Mesenchymal stem cell (in vitro differentiated cells and primary cell): Measurements from ENCODE around the gene OR5C1.

Source experiments
- DNase-seq: peaks from one replicate; pipeline ENCODE4 v3.0.0-alpha.2; 2013
- H2AFZ ChIP-seq: one replicate; pipeline ENCODE4 v1.6.1; 2013; ENCODE audit warnings: low read depth, mild to moderate bottlenecking, control low read depth, inconsistent platforms, low read length, moderate library complexity
- H2AK5ac ChIP-seq: 2 replicates; pipeline ENCODE4 v1.6.1; 2013; ENCODE audit warnings: low read length, moderate library complexity, mild to moderate bottlenecking, inconsistent platforms; ENCODE audit not compliant: severe bottlenecking
- H2BK120ac ChIP-seq: one replicate; pipeline ENCODE4 v1.6.1; 2013; ENCODE audit warnings: low read depth, mild to moderate bottlenecking, inconsistent platforms, low read length, moderate library complexity
- H2BK12ac ChIP-seq, 2 experiments: one replicate each; pipeline ENCODE4 v1.6.1; 2013; ENCODE audit warnings: inconsistent platforms in 2 of 2, low read length in 2 of 2, mild to moderate bottlenecking in 2 of 2, moderate library complexity in 2 of 2, control low read depth in 1 of 2
- H2BK15ac ChIP-seq: one replicate; pipeline ENCODE4 v1.6.1; 2013; ENCODE audit warnings: mild to moderate bottlenecking, low read depth, inconsistent platforms; ENCODE audit not compliant: poor library complexity, severe bottlenecking
- H2BK5ac ChIP-seq: 2 replicates; pipeline ENCODE4 v1.6.1; 2013; ENCODE audit warnings: low read depth, mild to moderate bottlenecking, low read length, control low read depth, inconsistent platforms; ENCODE audit not compliant: poor library complexity, severe bottlenecking
- H3K14ac ChIP-seq, 2 experiments: one replicate each; pipeline ENCODE4 v1.6.1; 2013; ENCODE audit warnings: inconsistent platforms in 2 of 2, low read length in 2 of 2, control low read depth in 1 of 2, mild to moderate bottlenecking in 1 of 2, moderate library complexity in 1 of 2
- H3K18ac ChIP-seq, 2 experiments: one replicate each; pipeline ENCODE4 v1.6.1; 2013; ENCODE audit warnings: inconsistent platforms in 2 of 2, low read length in 2 of 2, control low read depth in 1 of 2, low read depth in 1 of 2, mild to moderate bottlenecking in 1 of 2
- H3K23ac ChIP-seq, 2 experiments: one replicate each; pipeline ENCODE4 v1.6.1; 2013; ENCODE audit warnings: inconsistent platforms in 2 of 2, low read length in 2 of 2, mild to moderate bottlenecking in 2 of 2, moderate library complexity in 2 of 2, control low read depth in 1 of 2
- H3K27ac ChIP-seq: 2 replicates; pipeline ENCODE4 v1.5.1; 2013; ENCODE audit warnings: mild to moderate bottlenecking, moderate library complexity, low read length, control low read depth, inconsistent platforms; ENCODE audit not compliant: poor library complexity, severe bottlenecking
- H3K27me3 ChIP-seq, 2 experiments: 2 replicates each; pipeline versions ENCODE4 v1.6.1 to v1.7.0; 2013; ENCODE audit warnings: low read length in 2 of 2, mild to moderate bottlenecking in 2 of 2, moderate library complexity in 2 of 2, control low read depth in 1 of 2, inconsistent platforms in 1 of 2; ENCODE audit not compliant: control insufficient read depth in 1 of 2, insufficient read depth in 1 of 2
- H3K36me3 ChIP-seq, 2 experiments: 2 replicates each; pipeline versions ENCODE4 v1.6.1 to v1.7.0; 2013; ENCODE audit warnings: low read length in 2 of 2, control low read depth in 1 of 2, inconsistent platforms in 1 of 2, low read depth in 1 of 2, mild to moderate bottlenecking in 1 of 2; ENCODE audit not compliant: insufficient read depth in 2 of 2, control insufficient read depth in 1 of 2
- H3K4ac ChIP-seq, 2 experiments: one replicate each; pipeline ENCODE4 v1.6.1; 2013; ENCODE audit warnings: inconsistent platforms in 2 of 2, low read length in 2 of 2, mild to moderate bottlenecking in 2 of 2, moderate library complexity in 2 of 2, control low read depth in 1 of 2, low read depth in 1 of 2
- H3K4me1 ChIP-seq: 2 replicates; pipeline ENCODE4 v1.6.1; 2013; ENCODE audit warnings: low read depth, low read length, control low read depth; ENCODE audit not compliant: control insufficient read depth, insufficient read depth
- H3K4me2 ChIP-seq: 2 replicates; pipeline ENCODE4 v1.6.1; 2013; ENCODE audit warnings: low read length, mild to moderate bottlenecking, inconsistent platforms; ENCODE audit not compliant: poor library complexity, severe bottlenecking
- H3K4me3 ChIP-seq, 2 experiments: 2 replicates each; pipeline versions ENCODE4 v1.5.1 to v1.7.0; 2013; ENCODE audit warnings: low read length in 2 of 2, mild to moderate bottlenecking in 2 of 2, control low read depth in 1 of 2, low read depth in 1 of 2; ENCODE audit not compliant: insufficient read depth in 1 of 2
- H3K79me1 ChIP-seq: replicated peaks from 2 replicates; pipeline ENCODE4 v1.6.1; 2013; ENCODE audit warnings: mild to moderate bottlenecking, control low read depth, low read length, inconsistent platforms; ENCODE audit not compliant: poor library complexity, severe bottlenecking
- H3K9ac ChIP-seq: 2 replicates; pipeline ENCODE4 v1.7.0; 2013; ENCODE audit warnings: mild to moderate bottlenecking, low read length, moderate library complexity
- H3K9me3 ChIP-seq: 2 replicates; pipeline ENCODE4 v1.7.0; 2013; ENCODE audit warnings: mild to moderate bottlenecking, low read length; ENCODE audit not compliant: control insufficient read depth
- H4K8ac ChIP-seq: one replicate; pipeline ENCODE4 v1.6.1; 2013; ENCODE audit warnings: inconsistent platforms, mild to moderate bottlenecking, low read length, moderate library complexity
- H4K91ac ChIP-seq: one replicate; pipeline ENCODE4 v1.6.1; 2013; ENCODE audit warnings: mild to moderate bottlenecking, low read length, inconsistent platforms
- WGBS: methylation state at CpG from one replicate; pipeline ENCODE4 v1.1.7; 2013; ENCODE audit warnings: mixed read lengths; 5-methylcytosine and 5-hydroxymethylcytosine counted together

Gene OR5C1

GRCh38 chr9:122810306-122810946 lies 21.7 kb downstream of the OR5C1 start:
- peak overlapping the region; percentile 31 for H3K9ac ChIP-seq
- no peak overlapping the region for H3K27ac ChIP-seq
- H3K18ac ChIP-seq: no peak overlapping the region
- H2AK5ac ChIP-seq: no peak overlapping the region
- no peak overlapping the region for H3K4ac ChIP-seq
- H4K91ac ChIP-seq: no peak overlapping the region
- H2BK12ac ChIP-seq: no peak overlapping the region
- H2AFZ ChIP-seq: no peak overlapping the region
- H3K4me3 ChIP-seq: no peak overlapping the region
- no peaks in the 10 kb centered on the region for H3K4me1 ChIP-seq
- no peaks in the 10 kb centered on the region for H3K27me3 ChIP-seq
- H3K14ac ChIP-seq: no peak overlapping the region
- WGBS: 1% methylated on average over 6 of the region's 8 CpGs
- no peak overlapping the region for H2BK5ac ChIP-seq
- no peak overlapping the region for H3K4me2 ChIP-seq
- no peak overlapping the region for H2BK15ac ChIP-seq
- H3K23ac ChIP-seq: no peak overlapping the region
- H4K8ac ChIP-seq: no peak overlapping the region
- peaks cover 4% of the 10 kb centered on the region for H3K79me1 ChIP-seq
- peaks cover 15% of the 10 kb centered on the region for H3K9me3 ChIP-seq
- peak; percentile 82 for DNase-seq
- H3K36me3 ChIP-seq: peaks cover 6% of the 10 kb centered on the region in 2 experiments
- H2BK120ac ChIP-seq: no peak overlapping the region

- no peak overlapping the region for H3K4me2 ChIP-seq
- no peak overlapping the region for H2BK120ac ChIP-seq
- no peak overlapping the region for H2BK5ac ChIP-seq
- H3K23ac ChIP-seq: no peak overlapping the region
- no peak overlapping the region for H2BK12ac ChIP-seq
- DNase-seq: no peak
- WGBS: 89% methylated on average over 3 of the region's 4 CpGs
- H3K27ac ChIP-seq: no peak overlapping the region
- no peak overlapping the region for H3K4ac ChIP-seq
- H2BK15ac ChIP-seq: no peak overlapping the region
- no peak overlapping the region for H4K8ac ChIP-seq
- peak overlapping the region; percentile 20 for H3K9ac ChIP-seq
- H2AK5ac ChIP-seq: no peak overlapping the region
- H4K91ac ChIP-seq: no peak overlapping the region
- no peak overlapping the region for H2AFZ ChIP-seq
- no peak overlapping the region for H3K4me3 ChIP-seq
- H3K27me3 ChIP-seq: no peaks in the 10 kb centered on the region
- H3K18ac ChIP-seq: no peak overlapping the region
- H3K79me1 ChIP-seq: peaks cover 11% of the 10 kb centered on the region
- H3K14ac ChIP-seq: no peak overlapping the region
- no peaks in the 10 kb centered on the region for H3K9me3 ChIP-seq
- peaks cover 4% of the 10 kb centered on the region for H3K4me1 ChIP-seq
- H3K36me3 ChIP-seq: peaks cover 6 to 28% of the 10 kb centered on the region in 2 experiments
Measured at GRCh38 chr9:122812736-122813135, 24.0 kb downstream of the OR5C1 start.

- peaks cover 6 to 32% of the 10 kb centered on the region in 2 experiments for H3K36me3 ChIP-seq
- H3K27ac ChIP-seq: no peak overlapping the region
- DNase-seq: no peak
- peaks cover 5% of the 10 kb centered on the region for H3K4me1 ChIP-seq
- H3K4me2 ChIP-seq: no peak overlapping the region
- no peak overlapping the region for H3K23ac ChIP-seq
- no peak overlapping the region for H3K4me3 ChIP-seq
- no peak overlapping the region for H2BK12ac ChIP-seq
- no peak overlapping the region for H3K9ac ChIP-seq
- H2AFZ ChIP-seq: no peak overlapping the region
- H3K14ac ChIP-seq: no peak overlapping the region
- no peak overlapping the region for H2BK5ac ChIP-seq
- H3K18ac ChIP-seq: no peak overlapping the region
- no peaks in the 10 kb centered on the region for H3K27me3 ChIP-seq
- 100% methylated on average over 5 of the region's 6 CpGs for WGBS
- H4K8ac ChIP-seq: no peak overlapping the region
- H2BK15ac ChIP-seq: no peak overlapping the region
- no peak overlapping the region for H2BK120ac ChIP-seq
- no peak overlapping the region for H2AK5ac ChIP-seq
- H3K79me1 ChIP-seq: peaks cover 11% of the 10 kb centered on the region
- H3K9me3 ChIP-seq: no peaks in the 10 kb centered on the region
- no peak overlapping the region for H3K4ac ChIP-seq
- H4K91ac ChIP-seq: no peak overlapping the region
Measured at GRCh38 chr9:122814545-122814944, 25.8 kb downstream of the OR5C1 start.

GRCh38 chr9:122815544-122815943 lies 26.8 kb downstream of the OR5C1 start:
- no peak overlapping the region for H4K8ac ChIP-seq
- H3K27ac ChIP-seq: no peak overlapping the region
- no peak overlapping the region for H3K4me2 ChIP-seq
- H2AFZ ChIP-seq: no peak overlapping the region
- H3K27me3 ChIP-seq: no peaks in the 10 kb centered on the region
- H2BK5ac ChIP-seq: no peak overlapping the region
- peaks cover 10 to 42% of the 10 kb centered on the region in 2 experiments for H3K36me3 ChIP-seq
- no peak for DNase-seq
- H3K14ac ChIP-seq: no peak overlapping the region
- no peak overlapping the region for H3K23ac ChIP-seq
- H3K4me1 ChIP-seq: peaks cover 5% of the 10 kb centered on the region
- no peak overlapping the region for H2AK5ac ChIP-seq
- no peak overlapping the region for H2BK15ac ChIP-seq
- H2BK120ac ChIP-seq: no peak overlapping the region
- H2BK12ac ChIP-seq: no peak overlapping the region
- H3K4ac ChIP-seq: no peak overlapping the region
- no peaks in the 10 kb centered on the region for H3K9me3 ChIP-seq
- no peak overlapping the region for H3K18ac ChIP-seq
- no peak overlapping the region for H3K9ac ChIP-seq
- no peak overlapping the region for H3K4me3 ChIP-seq
- H4K91ac ChIP-seq: no peak overlapping the region
- peaks cover 11% of the 10 kb centered on the region for H3K79me1 ChIP-seq
